ENCODE results near the gene TXNRD2.

DNA sequence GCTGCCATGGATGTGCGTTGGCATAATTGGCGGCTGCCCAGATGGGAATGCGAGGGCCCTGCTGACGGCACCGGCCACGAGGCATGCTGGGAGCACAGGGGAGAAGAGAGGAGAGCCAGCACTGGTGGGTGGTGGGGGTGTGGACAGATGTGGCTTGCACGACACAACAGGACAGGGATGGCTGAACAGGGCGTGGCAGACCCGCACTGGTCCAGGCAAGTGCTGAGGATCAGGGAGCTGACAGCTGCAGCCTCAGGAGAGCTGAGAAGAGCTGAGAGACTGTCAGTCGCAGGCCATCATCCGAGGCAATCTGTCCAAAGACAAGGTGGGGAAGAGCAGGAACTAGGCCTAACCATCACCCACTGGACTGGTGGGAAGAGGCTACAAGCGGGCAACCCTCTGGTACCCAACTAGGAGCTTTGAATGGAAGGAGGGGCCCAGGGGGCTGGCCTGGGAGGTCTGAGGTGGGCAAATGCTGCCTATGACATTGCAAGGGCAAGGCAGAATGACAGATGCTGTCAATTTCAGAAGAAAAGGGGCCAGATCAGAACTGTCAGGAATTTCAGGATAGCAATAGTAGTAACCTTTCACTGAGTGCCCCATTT lies 89.3 kb downstream of the TXNRD2 start:
- TF ChIP-seq, protein P1, sequence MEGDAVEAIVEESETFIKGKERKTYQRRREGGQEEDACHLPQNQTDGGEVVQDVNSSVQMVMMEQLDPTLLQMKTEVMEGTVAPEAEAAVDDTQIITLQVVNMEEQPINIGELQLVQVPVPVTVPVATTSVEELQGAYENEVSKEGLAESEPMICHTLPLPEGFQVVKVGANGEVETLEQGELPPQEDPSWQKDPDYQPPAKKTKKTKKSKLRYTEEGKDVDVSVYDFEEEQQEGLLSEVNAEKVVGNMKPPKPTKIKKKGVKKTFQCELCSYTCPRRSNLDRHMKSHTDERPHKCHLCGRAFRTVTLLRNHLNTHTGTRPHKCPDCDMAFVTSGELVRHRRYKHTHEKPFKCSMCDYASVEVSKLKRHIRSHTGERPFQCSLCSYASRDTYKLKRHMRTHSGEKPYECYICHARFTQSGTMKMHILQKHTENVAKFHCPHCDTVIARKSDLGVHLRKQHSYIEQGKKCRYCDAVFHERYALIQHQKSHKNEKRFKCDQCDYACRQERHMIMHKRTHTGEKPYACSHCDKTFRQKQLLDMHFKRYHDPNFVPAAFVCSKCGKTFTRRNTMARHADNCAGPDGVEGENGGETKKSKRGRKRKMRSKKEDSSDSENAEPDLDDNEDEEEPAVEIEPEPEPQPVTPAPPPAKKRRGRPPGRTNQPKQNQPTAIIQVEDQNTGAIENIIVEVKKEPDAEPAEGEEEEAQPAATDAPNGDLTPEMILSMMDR (conservative IDR thresholded peaks at IDR 0.05; ENCODE audit: low read length), result no peak
- no peak for TF ChIP-seq EZH2phosphoT487 (IDR thresholded peaks at IDR 0.05; ENCODE audit: borderline replicate concordance, low read depth, low read length)

Data from OCI-LY7 (cell line).